Measurements from ENCODE around the gene MIA3. TPM values are rescaled to one million over a fixed set of nuclear protein-coding genes. Genes with fewer than 3 reads are reported as not detected.

Gene MIA3
- total RNA-seq, 1 donor from 2014 or later = 66.0 TPM

DNA sequence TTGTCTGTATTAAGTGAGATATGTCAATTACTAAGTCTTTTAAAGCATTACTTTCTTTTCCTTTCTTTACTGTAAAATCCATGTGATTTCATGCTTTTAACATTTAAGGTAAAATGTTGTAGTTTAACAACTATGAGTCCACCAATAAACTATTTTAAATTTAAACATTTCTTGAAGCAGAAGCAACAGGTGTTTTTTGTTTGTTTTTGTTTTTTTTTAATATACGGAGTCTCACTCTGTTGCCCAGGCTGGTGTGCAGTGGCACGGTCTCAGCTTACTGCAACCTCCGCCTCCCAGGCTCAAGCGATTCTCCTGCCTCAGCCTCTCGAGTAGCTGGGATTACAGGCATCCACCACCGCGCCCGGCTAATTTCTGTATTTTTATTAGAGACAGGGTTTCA, 78.8 kb downstream of the MIA3 start:
- Histone ChIP-seq H3K27me3 (ENCODE audit: low read depth) (no peaks in the 10 kb centered on the region), H3K9me3 (no peaks in the 10 kb centered on the region), H3K36me3 (peaks cover 51% of the 10 kb centered on the region), H3K4me3 (no peak overlapping the region), H3K27ac (no peak overlapping the region), H3K4me1 (no peaks in the 10 kb centered on the region)
- TF ChIP-seq, protein P1, sequence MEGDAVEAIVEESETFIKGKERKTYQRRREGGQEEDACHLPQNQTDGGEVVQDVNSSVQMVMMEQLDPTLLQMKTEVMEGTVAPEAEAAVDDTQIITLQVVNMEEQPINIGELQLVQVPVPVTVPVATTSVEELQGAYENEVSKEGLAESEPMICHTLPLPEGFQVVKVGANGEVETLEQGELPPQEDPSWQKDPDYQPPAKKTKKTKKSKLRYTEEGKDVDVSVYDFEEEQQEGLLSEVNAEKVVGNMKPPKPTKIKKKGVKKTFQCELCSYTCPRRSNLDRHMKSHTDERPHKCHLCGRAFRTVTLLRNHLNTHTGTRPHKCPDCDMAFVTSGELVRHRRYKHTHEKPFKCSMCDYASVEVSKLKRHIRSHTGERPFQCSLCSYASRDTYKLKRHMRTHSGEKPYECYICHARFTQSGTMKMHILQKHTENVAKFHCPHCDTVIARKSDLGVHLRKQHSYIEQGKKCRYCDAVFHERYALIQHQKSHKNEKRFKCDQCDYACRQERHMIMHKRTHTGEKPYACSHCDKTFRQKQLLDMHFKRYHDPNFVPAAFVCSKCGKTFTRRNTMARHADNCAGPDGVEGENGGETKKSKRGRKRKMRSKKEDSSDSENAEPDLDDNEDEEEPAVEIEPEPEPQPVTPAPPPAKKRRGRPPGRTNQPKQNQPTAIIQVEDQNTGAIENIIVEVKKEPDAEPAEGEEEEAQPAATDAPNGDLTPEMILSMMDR (IDR thresholded peaks at IDR 0.05) = no peak
- intact Hi-C loops (cut with DNase I) = no loop called here
- DNase-seq (no peak), ATAC-seq (no peak)

GRCh38 chr1:222697203-222697602, 79.3 kb downstream of the MIA3 start:
- intact Hi-C loops (cut with DNase I) = no loop called here
- TF ChIP-seq, protein P1 (IDR thresholded peaks at IDR 0.05) = no peak
- H3K4me1 ChIP-seq = no peaks in the 10 kb centered on the region
- H3K9me3 ChIP-seq = no peaks in the 10 kb centered on the region
- H3K27ac ChIP-seq = no peak overlapping the region
- peaks cover 51% of the 10 kb centered on the region for H3K36me3 ChIP-seq
- no peak for ATAC-seq
- no peak overlapping the region for H3K4me3 ChIP-seq
- no peak for DNase-seq
- no peaks in the 10 kb centered on the region for H3K27me3 ChIP-seq (ENCODE audit: low read depth)

DNA sequence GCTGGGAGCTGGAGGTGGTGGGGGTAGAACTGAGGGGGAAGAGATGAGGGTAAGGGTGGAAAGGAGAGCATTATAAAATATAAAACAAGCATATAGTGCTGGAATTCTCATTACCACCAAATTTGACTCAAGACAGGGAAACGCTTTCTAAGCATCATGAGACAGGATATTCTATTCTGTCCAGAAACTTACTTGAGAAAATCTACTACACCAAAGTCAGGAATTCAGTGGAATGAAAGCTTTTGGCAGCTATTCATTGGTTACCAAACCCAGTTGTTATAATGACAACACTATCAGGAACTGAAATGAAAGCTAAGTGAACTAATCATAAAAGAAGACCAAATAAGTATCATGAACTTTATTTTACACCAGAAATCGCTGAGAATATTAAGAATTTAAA, 79.9 kb downstream of the MIA3 start:
- H3K36me3 ChIP-seq = peaks cover 51% of the 10 kb centered on the region
- intact Hi-C loops (cut with DNase I) = no loop called here
- ATAC-seq = no peak
- TF ChIP-seq, protein P1 (IDR thresholded peaks at IDR 0.05) = no peak
- H3K9me3 ChIP-seq = no peaks in the 10 kb centered on the region
- H3K4me1 ChIP-seq = no peaks in the 10 kb centered on the region
- no peak overlapping the region for H3K4me3 ChIP-seq
- H3K27ac ChIP-seq = no peak overlapping the region
- no peaks in the 10 kb centered on the region for H3K27me3 ChIP-seq (ENCODE audit: low read depth)
- DNase-seq = no peak

DNA sequence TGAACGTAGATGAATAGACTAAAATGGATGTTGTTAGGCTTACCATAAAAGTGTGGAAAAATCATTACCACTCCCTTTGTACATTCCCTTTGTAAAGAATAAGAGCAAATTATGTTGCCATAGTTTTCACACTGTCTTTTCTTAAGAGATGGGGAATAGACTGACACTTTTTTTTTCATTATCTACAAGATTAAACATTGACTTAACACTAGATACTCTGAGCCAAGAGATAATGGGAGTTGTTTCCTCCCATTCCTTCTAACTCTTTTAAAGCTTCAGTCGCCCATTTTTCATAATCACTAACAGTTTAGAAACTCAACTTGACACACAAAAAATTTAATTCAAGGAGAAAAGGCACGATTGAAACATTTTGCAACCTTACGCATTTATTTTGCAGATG, 84.3 kb downstream of the MIA3 start:
- no peak overlapping the region for H3K4me3 ChIP-seq
- no peaks in the 10 kb centered on the region for H3K4me1 ChIP-seq
- H3K27ac ChIP-seq = no peak overlapping the region
- intact Hi-C loops (cut with DNase I) = no loop called here
- TF ChIP-seq, protein P1 (IDR thresholded peaks at IDR 0.05) = no peak
- no peaks in the 10 kb centered on the region for H3K27me3 ChIP-seq (ENCODE audit: low read depth)
- ATAC-seq = no peak
- no peaks in the 10 kb centered on the region for H3K9me3 ChIP-seq
- H3K36me3 ChIP-seq = peaks cover 39% of the 10 kb centered on the region
- DNase-seq = no peak

DNA sequence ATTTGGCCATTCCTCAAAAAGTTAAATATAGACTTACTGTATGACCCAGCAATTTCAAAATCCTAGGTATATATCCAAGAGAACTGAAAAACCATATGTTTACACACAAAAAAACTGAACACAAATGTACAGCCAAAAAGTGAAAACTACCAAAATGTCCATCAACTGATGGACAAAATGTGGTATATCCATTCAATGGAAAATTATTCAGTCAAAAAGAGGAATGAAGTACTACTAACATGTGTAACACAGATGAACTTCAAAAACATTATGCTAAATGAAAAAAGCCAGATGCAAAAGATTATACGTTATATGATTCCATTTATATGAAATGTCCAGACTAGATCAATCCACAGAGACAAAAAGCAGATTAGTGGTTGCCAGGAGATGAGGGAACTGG, 86.4 kb downstream of the MIA3 start:
- Histone ChIP-seq H3K4me1 (peaks cover 10% of the 10 kb centered on the region), H3K4me3 (no peak overlapping the region), H3K27ac (no peak overlapping the region), H3K27me3 (ENCODE audit: low read depth) (no peaks in the 10 kb centered on the region), H3K36me3 (peaks cover 30% of the 10 kb centered on the region), H3K9me3 (no peaks in the 10 kb centered on the region)
- intact Hi-C loops (cut with DNase I) = no loop called here
- no peak for DNase-seq
- TF ChIP-seq, protein P1 (IDR thresholded peaks at IDR 0.05) = no peak
- no peak for ATAC-seq

DNA sequence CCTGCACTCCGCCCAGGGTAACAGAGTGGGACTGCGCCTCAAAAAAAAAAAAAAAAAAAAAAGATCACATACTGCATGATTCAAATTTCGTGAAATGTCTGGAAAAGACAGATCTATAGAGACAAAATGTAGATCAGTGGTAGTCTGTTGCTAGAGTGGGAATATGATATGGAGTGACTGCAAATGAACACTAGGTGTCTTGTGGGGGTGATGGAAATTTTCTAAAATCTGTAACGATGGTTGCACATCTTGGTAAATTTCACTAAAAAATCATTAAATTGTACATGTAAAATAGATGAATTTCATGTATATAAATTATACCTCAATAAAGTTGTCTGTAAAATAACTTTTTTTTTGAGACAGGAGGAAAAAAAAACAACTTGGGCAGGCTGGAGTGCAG, 88.9 kb downstream of the MIA3 start:
- TF ChIP-seq, protein P1 (IDR thresholded peaks at IDR 0.05) = no peak
- intact Hi-C loops (cut with DNase I) = no loop called here
- Histone ChIP-seq H3K4me3 (no peak overlapping the region), H3K27ac (no peak overlapping the region), H3K9me3 (no peaks in the 10 kb centered on the region), H3K36me3 (peaks cover 12% of the 10 kb centered on the region), H3K4me1 (peaks cover 29% of the 10 kb centered on the region), H3K27me3 (ENCODE audit: low read depth) (no peaks in the 10 kb centered on the region)
- ATAC-seq (no peak), DNase-seq (no peak)
